IPS-18a (cell line): ENCODE data around the gene PLA2G2C.

Experiments
- H3K27ac ChIP-seq: one replicate; pipeline ENCODE4 v1.5.1; 2013; ENCODE audit warnings: low read length
- H3K27me3 ChIP-seq: one replicate; pipeline ENCODE4 v1.6.1; 2013; ENCODE audit warnings: mild to moderate bottlenecking, low read length; ENCODE audit not compliant: control insufficient read depth, insufficient read depth
- H3K36me3 ChIP-seq: one replicate; pipeline ENCODE4 v1.6.1; 2013; ENCODE audit warnings: low read depth, low read length; ENCODE audit not compliant: control insufficient read depth
- H3K4me1 ChIP-seq: one replicate; pipeline ENCODE4 v1.6.1; 2013; ENCODE audit warnings: low read depth, low read length; ENCODE audit not compliant: control insufficient read depth
- H3K4me3 ChIP-seq: one replicate; pipeline ENCODE4 v1.5.1; 2013; ENCODE audit warnings: low read length
- H3K9ac ChIP-seq: one replicate; pipeline ENCODE4 v1.6.1; 2013; ENCODE audit warnings: mild to moderate bottlenecking, low read length, moderate library complexity
- H3K9me3 ChIP-seq: one replicate; pipeline ENCODE4 v1.6.1; 2013; ENCODE audit warnings: low read depth, low read length; ENCODE audit not compliant: control insufficient read depth

Gene PLA2G2C

DNA sequence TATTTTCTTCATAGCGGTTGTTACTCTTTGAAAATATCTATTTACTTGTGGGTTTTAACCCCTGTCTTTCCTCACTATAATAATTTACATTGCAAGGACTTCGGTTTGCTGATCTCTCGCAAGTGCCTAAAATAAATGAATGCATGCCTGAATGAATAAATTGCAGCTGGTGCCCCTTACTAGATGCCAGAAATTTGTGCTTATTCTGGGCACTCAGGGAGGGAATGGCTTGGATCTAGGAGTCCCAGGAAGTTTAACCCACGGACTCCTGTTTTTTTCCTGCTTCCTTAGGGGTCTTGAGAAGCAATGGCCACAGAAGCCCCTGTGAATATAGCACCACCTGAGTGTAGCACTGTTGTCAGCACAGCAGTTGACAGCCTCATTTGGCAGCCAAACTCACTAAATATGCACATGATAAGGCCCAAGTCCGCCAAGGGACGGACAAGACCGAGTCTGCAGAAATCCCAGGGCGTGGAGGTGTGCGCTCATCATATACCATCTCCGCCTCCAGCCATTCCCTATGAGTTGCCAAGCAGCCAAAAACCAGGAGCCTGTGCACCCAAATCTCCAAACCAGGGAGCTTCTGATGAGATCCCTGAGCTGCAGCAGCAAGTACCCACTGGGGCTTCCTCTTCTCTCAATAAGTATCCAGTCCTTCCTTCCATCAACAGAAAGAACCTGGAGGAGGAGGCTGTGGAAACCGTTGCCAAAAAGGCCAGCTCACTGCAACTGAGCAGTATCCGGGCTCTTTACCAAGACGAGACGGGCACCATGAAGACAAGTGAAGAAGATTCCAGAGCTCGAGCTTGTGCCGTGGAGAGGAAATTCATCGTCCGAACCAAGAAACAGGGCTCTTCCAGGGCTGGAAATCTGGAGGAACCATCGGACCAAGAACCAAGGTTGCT, 4.2 kb upstream of the PLA2G2C start:
- no peak overlapping the region for H3K9ac ChIP-seq
- H3K4me3 ChIP-seq: no peak overlapping the region
- peaks cover 17% of the 10 kb centered on the region for H3K27me3 ChIP-seq
- no peak overlapping the region for H3K27ac ChIP-seq
- peaks cover 14% of the 10 kb centered on the region for H3K4me1 ChIP-seq
- H3K9me3 ChIP-seq: no peaks in the 10 kb centered on the region
- no peaks in the 10 kb centered on the region for H3K36me3 ChIP-seq

GRCh38 chr1:20189664-20190063, 3.3 kb upstream of the PLA2G2C start:
- peaks cover 10% of the 10 kb centered on the region for H3K4me1 ChIP-seq
- H3K4me3 ChIP-seq: no peak overlapping the region
- no peaks in the 10 kb centered on the region for H3K36me3 ChIP-seq
- H3K9ac ChIP-seq: no peak overlapping the region
- no peaks in the 10 kb centered on the region for H3K9me3 ChIP-seq
- H3K27me3 ChIP-seq: peaks cover 21% of the 10 kb centered on the region
- H3K27ac ChIP-seq: no peak overlapping the region

DNA sequence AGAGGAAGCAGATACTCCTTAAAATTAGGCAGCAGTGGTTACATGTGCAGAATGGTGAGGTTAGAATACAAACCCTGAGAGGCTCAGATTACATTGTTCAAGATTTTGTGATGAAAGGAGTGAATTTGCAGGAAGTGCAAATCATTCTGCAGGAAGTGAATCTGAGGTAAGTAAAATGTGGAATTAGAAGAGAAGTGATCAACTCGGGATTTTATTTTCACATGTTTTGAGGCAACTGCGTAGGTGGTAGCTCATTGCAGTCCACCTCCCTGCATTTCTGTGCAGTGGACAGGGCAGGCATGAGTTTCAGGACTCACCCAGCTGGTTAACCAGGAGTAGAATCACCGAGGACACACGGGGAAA, 2.1 kb upstream of the PLA2G2C start:
- peaks cover 21% of the 10 kb centered on the region for H3K27me3 ChIP-seq
- no peaks in the 10 kb centered on the region for H3K36me3 ChIP-seq
- no peak overlapping the region for H3K27ac ChIP-seq

GRCh38 chr1:20187813-20188454, 1.6 kb upstream of the PLA2G2C start:
- Histone ChIP-seq H3K27ac (no peak overlapping the region), H3K4me1 (peaks cover 9% of the 10 kb centered on the region), H3K9ac (no peak overlapping the region), H3K4me3 (no peak overlapping the region), H3K9me3 (no peaks in the 10 kb centered on the region), H3K27me3 (peaks cover 21% of the 10 kb centered on the region), H3K36me3 (no peaks in the 10 kb centered on the region)

More for the DNA sequence above, 2.1 kb upstream of the PLA2G2C start:
- Histone ChIP-seq H3K4me1 (peaks cover 9% of the 10 kb centered on the region), H3K4me3 (no peak overlapping the region), H3K9ac (no peak overlapping the region), H3K9me3 (no peaks in the 10 kb centered on the region)

GRCh38 chr1:20187103-20187812, 940 bp upstream of the PLA2G2C start:
- H3K27me3 ChIP-seq: peaks cover 21% of the 10 kb centered on the region
- no peaks in the 10 kb centered on the region for H3K9me3 ChIP-seq
- H3K36me3 ChIP-seq: no peaks in the 10 kb centered on the region
- peaks cover 9% of the 10 kb centered on the region for H3K4me1 ChIP-seq
- no peak overlapping the region for H3K27ac ChIP-seq
- no peak overlapping the region for H3K9ac ChIP-seq
- peak overlapping the region; percentile 78 for H3K4me3 ChIP-seq

GRCh38 chr1:20184997-20185833, 1.1 kb downstream of the PLA2G2C start:
- Histone ChIP-seq H3K27me3 (peaks cover 21% of the 10 kb centered on the region), H3K27ac (no peak overlapping the region), H3K4me1 (peaks cover 9% of the 10 kb centered on the region), H3K9ac (peak overlapping the region; percentile 30), H3K36me3 (no peaks in the 10 kb centered on the region), H3K4me3 (peak overlapping the region; percentile 78), H3K9me3 (no peaks in the 10 kb centered on the region)

DNA sequence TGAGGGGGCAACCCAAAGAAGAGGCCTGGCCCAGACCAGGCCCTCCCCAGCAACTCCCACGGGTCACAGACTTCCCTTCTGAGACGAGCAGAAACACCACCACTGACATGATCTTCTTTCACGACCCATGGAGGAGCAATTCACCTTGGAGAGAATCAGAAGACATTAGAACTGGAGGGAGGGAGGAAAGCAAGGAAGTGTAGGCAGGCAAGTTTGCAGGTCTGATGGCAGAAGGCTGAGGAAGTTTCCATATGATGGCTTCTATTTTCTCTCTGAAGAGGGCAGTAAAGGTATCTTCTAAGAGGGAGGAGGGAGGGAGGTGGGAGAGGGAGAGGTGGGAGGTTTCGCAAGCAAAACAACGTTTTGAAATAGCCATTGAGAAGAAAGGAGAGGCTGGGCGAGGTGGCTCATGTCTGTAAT, 1.8 kb downstream of the PLA2G2C start:
- H3K4me1 ChIP-seq: peaks cover 9% of the 10 kb centered on the region
- H3K9ac ChIP-seq: no peak overlapping the region
- H3K36me3 ChIP-seq: no peaks in the 10 kb centered on the region
- H3K27me3 ChIP-seq: peaks cover 21% of the 10 kb centered on the region
- no peak overlapping the region for H3K4me3 ChIP-seq
- H3K9me3 ChIP-seq: no peaks in the 10 kb centered on the region
- H3K27ac ChIP-seq: no peak overlapping the region

DNA sequence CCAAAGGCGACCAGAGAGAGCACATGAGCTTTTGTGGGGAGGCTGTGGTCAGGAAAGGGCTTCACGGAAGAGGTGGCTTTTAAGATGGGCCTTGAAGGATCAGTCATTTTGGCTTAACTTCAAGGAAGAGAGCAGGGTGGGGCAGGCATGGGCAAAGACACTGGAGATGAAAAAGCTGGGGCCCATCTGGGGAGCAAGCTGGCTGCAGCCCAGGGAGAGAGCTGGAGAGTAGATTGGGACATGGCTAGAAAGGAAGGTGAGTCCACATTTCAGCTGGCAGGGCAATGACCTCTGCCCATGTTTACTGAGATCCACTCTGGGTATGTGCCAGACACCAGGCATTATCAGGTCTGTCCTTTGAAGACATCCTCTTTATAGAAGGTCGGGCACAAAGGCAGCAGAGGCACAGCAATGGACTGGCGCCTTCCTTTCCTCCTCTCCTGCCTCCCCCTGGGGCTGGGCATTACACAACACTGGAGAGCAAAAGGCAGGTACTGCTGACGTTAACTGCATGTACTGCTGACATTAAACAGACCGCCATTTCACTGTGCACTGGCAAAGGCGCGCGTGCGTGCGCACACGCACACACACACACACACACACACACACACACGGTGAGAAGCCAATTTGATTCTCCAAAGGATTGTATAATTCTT, 2.6 kb downstream of the PLA2G2C start:
- H3K4me1 ChIP-seq: peaks cover 9% of the 10 kb centered on the region
- H3K36me3 ChIP-seq: no peaks in the 10 kb centered on the region
- no peak overlapping the region for H3K4me3 ChIP-seq
- no peak overlapping the region for H3K9ac ChIP-seq
- no peaks in the 10 kb centered on the region for H3K9me3 ChIP-seq
- no peak overlapping the region for H3K27ac ChIP-seq
- peaks cover 18% of the 10 kb centered on the region for H3K27me3 ChIP-seq

GRCh38 chr1:20183035-20183434, 3.3 kb downstream of the PLA2G2C start:
- H3K36me3 ChIP-seq: no peaks in the 10 kb centered on the region
- H3K4me1 ChIP-seq: peaks cover 9% of the 10 kb centered on the region
- no peak overlapping the region for H3K9ac ChIP-seq
- no peak overlapping the region for H3K4me3 ChIP-seq
- no peaks in the 10 kb centered on the region for H3K9me3 ChIP-seq
- H3K27ac ChIP-seq: no peak overlapping the region
- peaks cover 11% of the 10 kb centered on the region for H3K27me3 ChIP-seq

DNA sequence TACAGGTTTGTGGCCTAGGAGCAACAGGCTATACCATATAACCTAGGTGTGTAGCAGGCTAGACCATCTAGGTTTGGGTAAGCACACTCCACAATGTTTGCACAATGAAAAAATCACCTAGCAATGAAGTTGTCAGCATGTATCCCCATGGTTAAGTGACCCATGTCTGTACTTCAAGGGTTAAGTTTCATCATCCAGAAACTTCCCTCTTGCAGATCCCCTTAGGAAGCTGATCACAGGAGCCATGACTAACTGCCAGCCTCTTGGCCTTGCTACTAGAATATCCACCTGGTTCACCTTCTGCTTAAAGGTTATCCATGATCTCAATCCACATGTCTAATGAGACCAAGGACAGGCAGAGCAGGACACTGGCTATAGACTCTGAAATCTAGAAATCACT, 3.9 kb downstream of the PLA2G2C start:
- peaks cover 9% of the 10 kb centered on the region for H3K4me1 ChIP-seq
- no peaks in the 10 kb centered on the region for H3K36me3 ChIP-seq
- no peaks in the 10 kb centered on the region for H3K9me3 ChIP-seq
- H3K27me3 ChIP-seq: peaks cover 10% of the 10 kb centered on the region
- no peak overlapping the region for H3K9ac ChIP-seq
- H3K4me3 ChIP-seq: no peak overlapping the region
- no peak overlapping the region for H3K27ac ChIP-seq
